NCI-H2171 treated with DMSO at 0.1 percent for 48 hours (cell line): ENCODE measurements around the gene COX20.

Experiments
- DNase-seq: peaks from one replicate; lab custom pipeline; 2025; lab: John Stamatoyannopoulos, UW

COX20 gene

GRCh38 chr1:244874974-244875579 lies 39.6 kb downstream of the COX20 start:
- no peak for DNase-seq

GRCh38 chr1:244876228-244876910 lies 40.9 kb downstream of the COX20 start:
- no peak for DNase-seq

- DNase-seq, result no peak
Observed at GRCh38 chr1:244878681-244879080, 43.2 kb downstream of the COX20 start.

GRCh38 chr1:244881552-244882280 lies 46.3 kb downstream of the COX20 start:
- DNase-seq, result no peak

GRCh38 chr1:244887281-244887680 lies 51.8 kb downstream of the COX20 start:
- DNase-seq, result no peak

DNA sequence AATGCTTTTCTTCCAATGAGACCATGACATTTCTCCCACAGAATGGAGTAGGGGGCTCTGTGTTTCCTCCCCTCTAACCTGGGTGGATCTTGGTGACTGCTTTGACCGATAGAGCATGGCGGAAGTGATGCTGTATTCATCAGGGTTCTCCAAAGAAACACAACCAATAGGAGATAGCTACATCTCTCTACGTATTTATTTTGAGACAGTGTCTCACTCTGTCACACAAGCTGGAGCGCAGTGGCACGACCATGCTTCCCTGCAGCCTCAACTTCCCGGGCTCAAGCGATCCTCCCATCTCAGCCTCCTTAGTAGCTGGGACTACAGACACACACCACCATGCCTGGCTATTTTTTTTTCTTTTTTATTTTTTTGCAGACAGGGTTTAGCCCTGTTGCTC lies 58.4 kb downstream of the COX20 start:
- no peak for DNase-seq
